D721Med (cell line): ENCODE data around the gene ITLN1.

Experiments
- DNase-seq: peaks from one replicate; pipeline ENCODE4 v3.0.0; 2011; ENCODE audit warnings: low spot score; ENCODE audit not compliant: insufficient read length
- FAIRE-seq: peaks from 2 replicates; lab custom pipeline; 2011; peaks lifted over from hg19 to GRCh38; lab: Jason Lieb, UNC
- TF ChIP-seq, protein P1 (sequence below): IDR thresholded peaks from 2 replicates; pipeline ENCODE4 v1.5.1; 2012; ENCODE audit warnings: mild to moderate bottlenecking, control low read depth; ENCODE audit not compliant: insufficient read depth; ENCODE audit errors: missing control alignments

ITLN1 gene

DNA sequence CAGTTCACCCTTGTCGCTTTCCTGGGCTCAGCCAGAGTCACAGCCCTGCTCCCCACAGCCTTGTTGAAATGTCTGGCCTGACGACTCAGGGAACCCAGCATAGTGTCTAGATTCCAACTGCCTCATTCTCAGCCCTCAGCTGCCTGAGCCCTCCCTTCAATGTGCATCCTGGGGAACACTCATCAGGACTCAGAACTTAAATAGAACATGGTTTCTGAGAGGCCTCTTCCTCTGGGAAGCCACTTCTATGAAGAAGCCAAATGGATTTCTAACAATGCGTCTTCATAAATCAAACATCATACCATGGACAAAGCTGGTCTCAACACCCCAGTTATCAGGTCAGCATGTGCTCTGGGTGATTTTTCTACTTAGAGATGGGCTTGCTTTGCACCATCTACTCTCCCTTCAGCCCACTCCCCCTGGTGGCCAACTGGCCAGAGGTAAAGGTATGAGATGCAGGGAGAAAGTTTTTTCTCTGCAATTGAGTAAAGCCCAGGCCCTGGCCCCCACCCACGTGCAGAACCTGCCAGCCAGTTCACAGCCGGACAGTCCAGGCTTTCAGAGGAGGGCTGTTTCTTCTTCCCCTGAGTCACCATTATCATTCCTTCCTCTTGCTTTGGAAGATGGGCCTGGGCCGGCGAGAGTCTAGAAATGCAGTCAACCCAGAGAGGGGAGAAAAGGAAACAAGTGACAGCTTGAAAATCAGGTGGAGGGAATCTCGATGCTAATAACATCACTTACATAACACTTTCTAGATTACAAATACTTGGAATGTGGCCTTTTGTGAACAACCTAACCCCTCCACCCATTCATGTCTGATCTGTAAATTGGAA lies 54.4 kb downstream of the ITLN1 start:
- TF ChIP-seq, protein P1, sequence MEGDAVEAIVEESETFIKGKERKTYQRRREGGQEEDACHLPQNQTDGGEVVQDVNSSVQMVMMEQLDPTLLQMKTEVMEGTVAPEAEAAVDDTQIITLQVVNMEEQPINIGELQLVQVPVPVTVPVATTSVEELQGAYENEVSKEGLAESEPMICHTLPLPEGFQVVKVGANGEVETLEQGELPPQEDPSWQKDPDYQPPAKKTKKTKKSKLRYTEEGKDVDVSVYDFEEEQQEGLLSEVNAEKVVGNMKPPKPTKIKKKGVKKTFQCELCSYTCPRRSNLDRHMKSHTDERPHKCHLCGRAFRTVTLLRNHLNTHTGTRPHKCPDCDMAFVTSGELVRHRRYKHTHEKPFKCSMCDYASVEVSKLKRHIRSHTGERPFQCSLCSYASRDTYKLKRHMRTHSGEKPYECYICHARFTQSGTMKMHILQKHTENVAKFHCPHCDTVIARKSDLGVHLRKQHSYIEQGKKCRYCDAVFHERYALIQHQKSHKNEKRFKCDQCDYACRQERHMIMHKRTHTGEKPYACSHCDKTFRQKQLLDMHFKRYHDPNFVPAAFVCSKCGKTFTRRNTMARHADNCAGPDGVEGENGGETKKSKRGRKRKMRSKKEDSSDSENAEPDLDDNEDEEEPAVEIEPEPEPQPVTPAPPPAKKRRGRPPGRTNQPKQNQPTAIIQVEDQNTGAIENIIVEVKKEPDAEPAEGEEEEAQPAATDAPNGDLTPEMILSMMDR, result peak; percentile 51
- no peak for DNase-seq
- FAIRE-seq, result no peak

DNA sequence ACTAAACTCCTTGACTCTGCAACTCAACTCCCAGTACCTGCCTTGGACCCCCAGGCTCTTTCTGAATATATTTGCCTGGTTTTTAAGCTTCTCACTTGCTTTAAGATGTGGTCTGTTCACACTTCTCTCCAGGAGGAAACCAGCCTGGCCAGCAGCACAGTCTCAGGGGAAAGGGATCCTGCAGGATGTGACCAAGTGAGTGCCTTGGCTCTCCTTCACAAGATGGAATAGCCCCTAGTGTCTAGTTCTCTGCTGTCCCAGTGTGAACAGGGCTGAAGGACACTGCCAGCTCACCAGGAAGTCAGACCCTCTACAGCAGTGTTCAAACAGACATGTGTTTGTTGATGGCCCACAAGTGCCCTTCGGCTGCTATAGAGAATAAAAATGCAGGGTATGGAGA lies 55.2 kb downstream of the ITLN1 start:
- FAIRE-seq, result no peak
- TF ChIP-seq, protein P1, result no peak
- no peak for DNase-seq

DNA sequence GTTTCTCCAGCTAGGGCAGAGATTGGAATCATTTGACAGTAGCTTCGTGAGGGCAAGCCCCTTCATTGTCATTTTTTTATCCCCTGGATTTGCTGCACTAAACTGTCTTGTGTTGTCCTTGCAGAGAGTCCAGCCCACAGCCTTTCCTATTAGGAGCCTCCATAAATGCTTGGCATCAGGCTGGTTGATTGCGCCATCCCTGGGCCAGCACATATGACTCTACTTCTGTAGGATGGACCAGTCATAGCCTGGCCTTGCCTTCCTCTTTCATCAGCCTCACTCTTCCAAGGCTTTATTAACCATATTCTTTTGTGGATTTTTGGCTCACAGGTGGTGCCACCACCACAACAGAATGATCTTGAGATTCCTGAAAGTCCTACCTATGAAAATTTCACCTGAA lies 57.6 kb downstream of the ITLN1 start:
- TF ChIP-seq, protein P1, result no peak
- FAIRE-seq (no peak), DNase-seq (no peak)

DNA sequence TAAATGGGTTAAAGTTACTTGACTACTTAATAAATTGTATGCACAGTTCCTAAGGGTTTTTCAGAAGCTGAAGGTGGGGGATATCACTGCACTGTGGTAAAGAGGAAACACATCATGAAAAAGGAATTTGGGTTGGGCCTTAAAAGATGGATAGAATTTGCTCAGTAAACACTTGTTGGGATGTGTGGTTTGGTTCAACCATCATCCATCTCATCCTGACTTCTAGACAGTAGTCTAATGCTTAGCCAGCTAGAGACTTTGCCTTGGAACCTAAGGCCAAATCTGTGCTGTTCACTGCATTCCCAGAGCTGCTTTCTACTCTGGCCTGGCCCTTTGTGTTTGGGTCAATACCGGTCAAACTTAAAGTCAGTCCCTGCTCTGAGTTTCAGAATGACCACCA lies 58.4 kb downstream of the ITLN1 start:
- FAIRE-seq (no peak), DNase-seq (no peak)
- TF ChIP-seq, protein P1, result no peak
